Heart left ventricle (tissue), 16 donors: ENCODE results near the gene EEF2K. TPM values are rescaled to one million over a fixed set of nuclear protein-coding genes. Genes with fewer than 3 reads are reported as not detected.
"Not testable (repeated sequence)": the region's sequence is repeated elsewhere in the genome, so short reads cannot be mapped to it uniquely, and the experiment has no call there.

Source experiments
- ATAC-seq, 4 donors: fragments of 200-7000 bp; cut with Tn5 transposase; one replicate each; pipeline ENCODE4 v1.9.1; 2020 to 2022; ENCODE audit warnings: moderate library complexity in 4 of 4, mild to moderate bottlenecking in 3 of 4, moderate number of reproducible peaks in 1 of 4
- DNase-seq, 5 donors: peaks; one replicate each; pipeline ENCODE4 v3.0.0-alpha.2; 2020
- H3K27ac ChIP-seq, 12 donors: fragments of 200-600 bp; sonication (generic) in 4 of 12; one replicate each; pipeline versions ENCODE4 v1.5.0 to v1.8.0; 2016 to 2022; ENCODE audit warnings: mild to moderate bottlenecking in 2 of 12
- H3K27me3 ChIP-seq, 9 donors: fragments of 200-600 bp; sonication (generic) in 2 of 9; one replicate each; pipeline versions ENCODE4 v1.5.1 to v1.8.0; 2016 to 2022; ENCODE audit warnings: mild to moderate bottlenecking in 3 of 9
- H3K36me3 ChIP-seq, 9 donors: fragments of 200-600 bp; sonication (generic) in 2 of 9; one replicate each; pipeline versions ENCODE4 v1.5.0 to v1.8.0; 2018 to 2022; ENCODE audit warnings: mild to moderate bottlenecking in 2 of 9
- H3K4me1 ChIP-seq, 12 donors: fragments of 200-600 bp; sonication (generic) in 4 of 12; one replicate each; pipeline versions ENCODE4 v1.5.0 to v1.8.0; 2016 to 2022; ENCODE audit warnings: mild to moderate bottlenecking in 3 of 12
- H3K4me3 ChIP-seq, 12 donors: fragments of 200-600 bp; sonication (generic) in 4 of 12; one replicate each; pipeline versions ENCODE4 v1.5.0 to v1.8.0; 2017 to 2022; ENCODE audit warnings: mild to moderate bottlenecking in 9 of 12, moderate library complexity in 4 of 12
- H3K9me3 ChIP-seq, 12 donors: fragments of 200-600 bp; sonication (generic) in 4 of 12; one replicate each; pipeline versions ENCODE4 v1.5.0 to v1.8.0; 2016 to 2022; ENCODE audit warnings: mild to moderate bottlenecking in 1 of 12
- CTCF ChIP-seq, 12 donors: fragments of 200-600 bp; sonication (generic) in 4 of 12; IDR thresholded peaks; one replicate each; pipeline versions ENCODE4 v1.5.0 to v1.8.0; 2018 to 2022; ENCODE audit warnings: antibody characterized with exemption in 12 of 12, mild to moderate bottlenecking in 5 of 12
- POLR2A ChIP-seq, 2 donors: fragments of 450-650 bp; IDR thresholded peaks; one replicate each; pipeline ENCODE4 v1.6.1; 2017; ENCODE audit warnings: antibody characterized with exemption in 2 of 2, mild to moderate bottlenecking in 2 of 2, moderate library complexity in 2 of 2
- WGBS, 4 donors: extraction: QIAGEN DNeasy Blood & Tissue Kit in 2 of 4; methylation state at CpG; one replicate each; pipeline versions ENCODE4 v1.1.5 to v1.1.7; 2013 to 2018; 5-methylcytosine and 5-hydroxymethylcytosine counted together
- intact Hi-C, 10 donors: fragments of 100-400 bp; cut with DNase I; formaldehyde crosslinking; loops; one replicate each; pipeline versions ENCODE4 v1.11.1 to v1.14.2; 2022
- polyA plus RNA-seq, 2 donors: library from polyadenylated mRNA; stranded (reverse); fragments of 200-250 nt; gene quantifications; one replicate each; pipeline ENCODE4 v1.2.3, GENCODE V29; 2013
- total RNA-seq, 9 donors: library from RNA; depleted of rRNA in 2 of 9; stranded (reverse); fragments of >200 nt in 2 of 9; fragmentation: NEBNext Ultra II Directional in 3 of 9; extraction: Animal tissue kit (Norgen Biotek cat#: 25700) in 3 of 9; gene quantifications; one replicate each; pipeline versions ENCODE4 v1.1.0 to v1.2.4, GENCODE V29; 2016 to 2023
- donor health status: ischemic (EF 13 %, LVEDD 7.1; RV severe dilation, severe dysfunction).
- donor health status: healthy with polysubstance abuse.
- donor health status: DM: no; HTN: yes; CAD: no.
- donor health status: DM: no; HTN: no; CAD: no.
- donor health status: ischemic (EF 25% LVEDD 6.9; RV normal size, moderate dysfunction).
- donor health status: ischemic (EF 25% LVEDD 5.7; RV mildly dilated, moderate dysfunction).
- donor health status: healthy.
- donor health status: DM: yes; HTN: yes; CAD: no.
- donor health status: ischemic (EF 35%, LVEDD 5.7; RV mildly dilated, moderate dysfunction).
- donor health status: nonischemic (EF 11% LVEDD 7.7; RV severe dilation, severe dysfunction).
- donor health status: DM: yes; HTN: yes; CAD: no.
- donor health status: PGD.
- donor health status: ischemic (EF 29% LVEDD 5.4; RV normal size, mild dysfunction).
- donor health status: nonischemic (EF 23%, LVEDD 6.1; RV moderate dilation, normal function).

EEF2K gene
- total and polyA plus RNA-seq, 11 donors: 8.3 to 33.6 (median 24.6) TPM

- no peak for ATAC-seq
- intact Hi-C loops: loop anchor here in 8 of 10 donors (2.0 to 10.0 kb wide), 9 partner anchors 54 to 346 kb away; partner anchors contain the start of genes PDZD9 (in 6 of the 8), MOSMO (in 4 of the 8), UQCRC2 (in 3 of the 8) and VWA3A (in 2 of the 8)
- Histone ChIP-seq H3K36me3 (peaks cover 0 to 27% (median 17%) of the 10 kb centered on the region in 9 donors), H3K9me3 (no peaks in the 10 kb centered on the region), H3K4me1 (peaks cover 0 to 33% (median 14%) of the 10 kb centered on the region in 12 donors), H3K27ac (peak overlapping the region in 6 of 12 donors; percentile 88 to 94 (median 91)), H3K4me3 (peak overlapping the region in 4 of 12 donors; percentile 79 to 97 (median 94)), H3K27me3 (no peaks in the 10 kb centered on the region)
- TF ChIP-seq CTCF (IDR thresholded peaks at IDR 0.05): no peak
- TF ChIP-seq POLR2A (IDR thresholded peaks at IDR 0.05): no peak
- 95 to 100% (median 99%) methylated on average over 1 of the region's 1 CpG for WGBS, 4 donors
- no peak for DNase-seq
These were observed 93.0 kb downstream of the EEF2K start for GRCh38 chr16:22299036-22299435.

- intact Hi-C loops: loop anchor here in 1 of 10 donors (5.0 to 10.0 kb wide), 2 partner anchors 103 to 296 kb away; partner anchors contain the start of genes MOSMO and PDZD9
- Histone ChIP-seq H3K4me1 (peaks cover 0 to 33% (median 14%) of the 10 kb centered on the region in 12 donors), H3K27me3 (no peaks in the 10 kb centered on the region), H3K27ac (peak overlapping the region in 1 of 12 donors; percentile 18), H3K36me3 (peaks cover 0 to 41% (median 28%) of the 10 kb centered on the region in 9 donors), H3K4me3 (peak overlapping the region in 1 of 12 donors; percentile 21), H3K9me3 (no peaks in the 10 kb centered on the region)
- DNase-seq: peak in 4 of 5 donors; percentile 52 to 81 (median 70)
- WGBS, 4 donors: 42 to 54% (median 48%) methylated on average over 6 to 8 of the region's 8 CpGs
- ATAC-seq: peak; percentile 17 to 39 (median 30)
- TF ChIP-seq CTCF (IDR thresholded peaks at IDR 0.05): peak; percentile 42 to 69 (median 59)
- no peak for TF ChIP-seq POLR2A (IDR thresholded peaks at IDR 0.05)
These were observed 94.5 kb downstream of the EEF2K start for GRCh38 chr16:22300427-22301071.

DNA sequence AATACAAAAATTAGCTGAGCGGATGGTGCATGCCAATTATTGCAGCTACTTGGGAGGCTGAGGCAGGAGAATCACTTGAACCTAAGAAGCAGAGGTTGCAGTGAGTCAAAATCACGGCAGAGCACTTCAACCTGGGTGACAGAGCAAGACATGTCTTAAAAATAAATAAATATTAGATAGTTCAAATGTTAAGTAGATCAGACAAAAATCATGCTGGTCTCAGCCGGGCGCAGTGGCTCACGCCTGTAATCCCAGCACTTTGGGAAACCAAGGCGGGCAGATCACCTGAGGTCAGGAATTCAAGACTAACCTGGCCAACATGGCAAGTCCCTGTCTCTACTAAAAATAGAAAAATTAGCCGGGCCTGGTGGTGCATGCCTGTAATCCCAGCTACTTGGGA lies 95.3 kb downstream of the EEF2K start:
- H3K27me3 ChIP-seq, ATAC-seq, DNase-seq, H3K27ac ChIP-seq, H3K9me3 ChIP-seq, H3K4me3 ChIP-seq: not testable (repeated sequence)
- intact Hi-C loops: loop anchor here in 1 of 10 donors (5.0 to 10.0 kb wide), 2 partner anchors 104 to 297 kb away; partner anchors contain the start of genes MOSMO and PDZD9
- Histone ChIP-seq H3K36me3 (peaks cover 0 to 49% (median 37%) of the 10 kb centered on the region in 9 donors), H3K4me1 (peaks cover 0 to 29% (median 14%) of the 10 kb centered on the region in 12 donors)
- 89 to 94% (median 92%) methylated on average over 7 of the region's 7 CpGs for WGBS, 4 donors

- intact Hi-C loops: loop anchor here in 1 of 10 donors (5.0 to 10.0 kb wide), 2 partner anchors 106 to 298 kb away; partner anchors contain the start of genes MOSMO and PDZD9
- DNase-seq (no peak), ATAC-seq (no peak)
- no peaks in the 10 kb centered on the region for H3K9me3 ChIP-seq
- no peak overlapping the region for H3K27ac ChIP-seq
- H3K4me3 ChIP-seq: no peak overlapping the region
- WGBS, 4 donors: 94 to 96% (median 95%) methylated on average over 12 of the region's 12 CpGs
- H3K36me3 ChIP-seq: peaks cover 0 to 64% (median 51%) of the 10 kb centered on the region in 9 donors
- TF ChIP-seq CTCF (IDR thresholded peaks at IDR 0.05) (no peak), POLR2A (IDR thresholded peaks at IDR 0.05) (no peak)
- peaks cover 0 to 26% (median 13%) of the 10 kb centered on the region in 12 donors for H3K4me1 ChIP-seq
- H3K27me3 ChIP-seq: no peaks in the 10 kb centered on the region
These were observed 96.8 kb downstream of the EEF2K start for GRCh38 chr16:22302776-22303363.
